Left forelimb (tissue), 1 donor: ENCODE data around the gene MT1M.
A peak's percentile ranks its signal among the peaks of the same experiment; 100 is the strongest.
"Not testable (repeated sequence)": the region's sequence is repeated elsewhere in the genome, so short reads cannot be mapped to it uniquely, and the experiment has no call there.

Experiments used
- DNase-seq: peaks from one replicate; pipeline ENCODE4 v3.0.0-alpha.2; 2018; ENCODE audit warnings: low spot score

MT1M gene

DNA sequence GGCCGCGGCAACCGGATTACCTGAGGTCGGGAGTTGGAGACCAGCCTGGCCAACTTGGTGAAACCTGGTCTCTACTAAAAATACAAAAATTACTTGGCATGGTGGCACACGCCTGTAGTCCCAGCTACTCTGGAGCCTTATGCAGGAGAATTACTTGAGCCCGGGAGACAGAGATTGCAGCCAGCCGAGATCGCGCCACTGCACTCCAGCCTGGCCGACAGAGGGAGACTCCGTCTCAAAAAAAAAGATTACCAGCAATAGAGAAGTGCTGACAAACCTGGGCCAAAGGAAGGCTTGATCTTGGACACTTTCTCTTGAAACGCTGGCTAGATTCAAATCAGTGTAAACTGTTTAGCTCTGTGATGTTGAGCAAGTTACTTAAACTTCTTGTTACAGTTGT lies 41.5 kb downstream of the MT1M start:
- DNase-seq, result no peak

DNA sequence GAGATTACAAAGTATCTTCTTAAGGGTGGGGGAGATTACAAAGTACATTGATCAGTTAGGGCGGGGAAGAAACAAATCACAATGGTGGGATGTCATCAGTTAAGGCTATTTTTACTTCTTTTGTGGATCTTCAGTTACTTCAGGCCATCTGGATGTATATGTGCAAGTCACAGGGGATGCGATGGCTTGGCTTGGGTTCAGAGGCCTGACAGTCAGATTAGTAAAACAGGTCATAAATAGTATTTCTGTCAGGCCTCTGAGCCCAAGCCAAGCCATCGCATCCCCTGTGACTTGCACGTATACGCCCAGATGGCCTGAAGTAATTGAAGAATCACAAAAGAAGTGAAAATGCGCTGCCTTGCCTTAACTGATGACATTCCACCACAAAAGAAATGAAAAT lies 42.1 kb downstream of the MT1M start:
- DNase-seq, result not testable (repeated sequence)

DNA sequence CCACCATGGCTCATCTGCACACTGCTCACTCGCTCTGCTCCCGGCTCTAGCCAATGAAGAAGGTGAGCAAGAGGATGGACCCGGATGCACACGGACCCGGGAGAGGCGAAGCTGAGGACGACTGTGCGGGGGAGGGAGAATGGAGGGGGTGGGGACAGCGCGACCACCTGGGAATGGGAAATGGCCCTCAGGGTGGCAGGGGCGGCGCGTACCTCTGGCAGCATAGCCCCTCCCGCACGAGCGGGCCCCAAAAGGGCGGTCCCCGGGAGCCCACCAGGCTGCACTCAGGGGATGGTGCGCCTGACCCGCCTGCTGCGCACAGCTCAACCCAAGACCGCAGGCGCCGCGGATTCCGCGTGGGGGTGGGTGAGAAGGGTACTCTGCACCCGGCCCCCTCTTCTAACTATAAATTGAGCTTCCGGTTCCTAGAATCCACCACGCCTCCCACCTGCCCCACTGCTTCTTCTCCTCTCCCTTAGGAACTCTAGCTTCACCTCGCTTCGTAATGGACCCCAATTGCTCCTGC lies 43.3 kb downstream of the MT1M start:
- DNase-seq, result no peak

DNA sequence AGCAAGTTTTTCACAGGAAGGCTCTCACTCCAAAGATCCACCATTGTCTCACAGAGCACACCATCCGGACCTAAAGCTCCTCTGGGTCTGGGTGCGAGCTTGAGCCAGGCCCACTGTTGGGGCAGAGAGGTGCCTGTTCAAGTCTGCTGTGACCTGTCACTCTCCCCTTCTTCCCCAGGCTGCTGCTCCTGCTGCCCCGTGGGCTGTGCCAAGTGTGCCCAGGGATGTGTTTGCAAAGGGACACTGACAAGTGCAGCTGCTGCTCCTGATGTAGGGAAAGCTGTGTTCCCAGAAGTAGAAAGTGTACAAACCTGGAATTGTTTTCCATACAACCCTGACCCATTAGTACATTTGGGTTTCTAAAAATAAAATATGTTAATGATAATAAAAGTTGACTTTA lies 45.0 kb downstream of the MT1M start:
- DNase-seq, result no peak

DNA sequence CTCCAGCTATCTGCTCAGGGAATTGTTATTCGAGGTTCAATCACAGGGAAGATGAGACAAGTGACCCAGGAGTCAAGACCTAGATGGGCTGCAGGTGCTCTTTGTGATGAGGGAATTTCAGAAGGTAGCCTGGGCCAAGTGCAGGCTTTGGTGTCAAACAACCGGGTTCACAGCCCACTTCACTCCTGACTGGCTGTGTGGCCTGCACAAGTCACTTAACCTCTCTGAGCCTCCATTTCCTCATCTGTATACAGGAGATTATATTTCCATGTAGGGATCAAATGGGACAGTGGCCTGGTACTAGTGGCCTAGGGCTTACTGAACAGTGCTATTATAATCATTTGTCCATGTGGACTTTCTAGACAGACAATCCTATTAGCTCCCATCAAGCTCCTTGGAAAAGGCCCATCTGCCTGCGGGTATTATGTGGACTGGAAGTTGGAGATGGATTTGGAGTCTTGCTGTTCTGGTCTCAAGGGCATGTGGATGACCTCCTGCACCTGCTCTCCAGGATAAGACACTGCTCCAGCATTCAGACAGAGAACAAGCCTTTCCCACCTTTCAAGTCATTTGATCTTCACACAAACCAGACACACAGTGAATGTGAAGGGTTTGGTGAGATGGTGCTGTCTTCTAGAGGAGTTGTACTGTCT lies 46.7 kb downstream of the MT1M start:
- DNase-seq, result no peak

DNA sequence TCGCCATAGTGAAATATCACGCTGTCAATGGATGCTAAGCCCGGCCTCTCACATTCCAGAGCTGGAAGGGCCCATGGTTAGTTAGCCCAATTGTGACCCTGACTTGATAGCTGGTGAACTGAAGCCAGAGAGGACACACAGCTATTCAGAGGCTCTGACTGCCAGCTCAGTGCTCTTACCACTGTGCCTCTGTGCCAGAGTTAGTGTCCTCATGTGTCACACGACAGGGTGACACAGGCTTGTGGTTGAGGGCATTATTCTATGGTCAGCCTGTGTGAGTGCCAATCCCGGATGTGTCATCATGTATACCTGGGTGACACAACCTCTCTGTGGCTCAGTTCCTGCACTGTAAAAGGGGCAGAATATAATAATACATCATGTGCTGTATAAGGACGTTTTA lies 47.4 kb downstream of the MT1M start:
- no peak for DNase-seq

DNA sequence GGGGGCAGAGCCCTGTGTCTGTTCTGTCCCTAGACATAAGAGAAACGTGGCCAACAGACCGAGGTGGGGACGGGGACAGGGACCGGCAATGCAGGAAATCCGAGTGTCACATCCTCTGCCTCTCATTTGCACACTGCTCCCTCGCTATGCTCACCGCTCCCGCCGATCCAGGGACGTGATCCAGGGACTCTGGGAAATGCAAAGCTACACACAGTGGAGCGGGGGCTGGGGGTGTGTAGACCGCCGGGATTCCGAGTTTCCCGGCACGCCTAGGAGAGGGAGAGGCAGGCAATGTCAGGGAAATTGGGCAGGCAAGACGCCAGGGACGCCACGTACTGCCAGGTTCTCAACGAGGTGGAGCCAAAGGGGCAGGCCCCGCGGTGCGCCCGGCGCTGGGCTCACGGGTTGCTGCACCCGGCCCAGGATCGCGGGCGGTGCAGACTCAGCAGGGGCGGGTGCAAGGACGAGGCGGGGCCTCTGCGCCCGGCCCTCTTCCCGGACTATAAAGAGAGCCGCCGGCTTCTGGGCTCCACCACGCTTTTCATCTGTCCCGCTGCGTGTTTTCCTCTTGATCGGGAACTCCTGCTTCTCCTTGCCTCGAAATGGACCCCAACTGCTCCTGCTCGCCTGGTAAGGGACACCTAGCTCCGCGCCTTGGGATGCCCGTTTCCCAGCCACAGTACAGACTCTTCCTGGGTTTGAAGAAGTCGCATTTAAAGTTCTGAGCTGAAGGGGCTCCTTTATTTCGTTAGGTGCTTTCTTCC lies 49.7 kb downstream of the MT1M start, which contains the start of gene MT1X:
MT1X (plus strand) TSS at position 532 of the 764 bp plus-strand sequence; CDS start at position 603, 71 bp downstream.
- DNase-seq, result peak; percentile 91

DNA sequence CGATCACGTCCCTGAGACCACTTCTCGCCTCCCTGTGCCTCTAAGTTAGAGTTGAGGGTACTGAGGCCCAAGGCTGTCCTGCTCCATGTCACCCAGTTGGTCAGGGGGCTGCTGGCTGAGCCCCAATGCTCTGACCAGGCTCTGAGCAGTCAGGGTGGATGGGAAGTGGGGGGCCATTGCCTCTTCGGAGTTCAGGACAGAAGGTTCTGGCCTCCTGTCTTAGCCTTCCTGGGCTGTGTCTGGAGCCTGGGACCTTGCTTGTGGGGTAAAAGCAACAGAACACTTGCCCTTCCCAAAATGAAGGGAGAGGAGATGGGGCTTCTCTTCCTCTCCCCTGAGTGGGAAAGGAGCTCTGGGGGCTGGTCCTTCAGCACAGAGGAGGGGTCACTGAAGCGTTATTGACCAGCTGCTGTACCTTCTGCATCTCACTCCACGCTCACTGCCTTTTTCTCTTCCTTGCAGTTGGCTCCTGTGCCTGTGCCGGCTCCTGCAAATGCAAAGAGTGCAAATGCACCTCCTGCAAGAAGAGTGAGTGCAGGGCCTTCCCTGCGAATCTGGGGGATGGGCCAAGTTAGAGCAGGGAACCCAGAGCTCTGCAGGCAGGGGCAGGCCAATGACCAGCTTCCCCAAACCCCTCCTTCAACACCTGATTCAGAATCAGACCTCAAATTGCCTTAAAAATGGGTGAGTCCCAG lies 50.4 kb downstream of the MT1M start:
- DNase-seq, result no peak
